ENCODE results near the gene GNAT2. TPM values are rescaled to one million over a fixed set of nuclear protein-coding genes. Genes with fewer than 3 reads are reported as not detected.

GNAT2 gene
- total and polyA plus RNA-seq, 2 donors (not counting 3 experiments of a cell fraction or from before 2014, with no cell fraction given) = not detected

GRCh38 chr1:109630081-109630897 is 10.9 kb upstream of the GNAT2 start:
- Histone ChIP-seq H3K9me3 (replicated peaks; ENCODE audit: control insufficient read depth, insufficient read depth, low read length) (no peaks in the 10 kb centered on the region), H3K4me1 (ENCODE audit: control insufficient read depth, extremely low read depth, insufficient read depth, low read length) (no peaks in the 10 kb centered on the region), H3K36me3 (ENCODE audit: control insufficient read depth in 2 of 2, extremely low read depth in 1 of 2, insufficient read depth in 2 of 2, low read length in 2 of 2) (peaks cover 9 to 47% of the 10 kb centered on the region in 2 experiments), H3K9ac (replicated peaks; ENCODE audit: extremely low read depth, insufficient read depth, low read length) (no peak overlapping the region), H2AFZ (ENCODE audit: low read depth, low read length) (no peak overlapping the region), H3K4me3 (replicated peaks in 1 of 3; ENCODE audit: insufficient read depth in 1 of 3, low read depth in 1 of 3, low read length in 3 of 3) (no peak overlapping the region), H3K27me3 (ENCODE audit: control insufficient read depth in 2 of 2, insufficient read depth in 2 of 2, low read length in 2 of 2) (no peaks in the 10 kb centered on the region), H3K9me1 (replicated peaks; ENCODE audit: control insufficient read depth, extremely low read depth, insufficient read depth, low read length) (no peaks in the 10 kb centered on the region), H3K27ac (ENCODE audit: insufficient read depth, low read depth, low read length) (no peak overlapping the region), H4K20me1 (replicated peaks; ENCODE audit: control insufficient read depth, extremely low read depth, insufficient read depth, low read length) (no peaks in the 10 kb centered on the region), H3K4me2 (ENCODE audit: insufficient read depth, low read length) (no peak overlapping the region), H3K79me2 (ENCODE audit: control insufficient read depth, insufficient read depth, low read length) (peaks cover 2% of the 10 kb centered on the region)
- TF ChIP-seq MAX (IDR thresholded peaks at IDR 0.05; ENCODE audit: insufficient read depth, insufficient read length) (no peak), POLR2A (IDR thresholded peaks at IDR 0.05; ENCODE audit: low read depth, low read length) (no peak), GATA2 (IDR thresholded peaks at IDR 0.05; ENCODE audit: insufficient read depth, insufficient read length, low read depth, low read length) (no peak), JUN (IDR thresholded peaks at IDR 0.05; ENCODE audit: borderline replicate concordance, insufficient read depth, insufficient read length, low read depth) (no peak), CTCF (IDR thresholded peaks at IDR 0.05; ENCODE audit: extremely low read depth in 1 of 2, insufficient read depth in 1 of 2, low read depth in 1 of 2, low read length in 2 of 2) (peak in 1 of 2 donors; percentile 26), POLR2AphosphoS5 (IDR thresholded peaks at IDR 0.05; ENCODE audit: insufficient read depth, low read depth, low read length) (no peak)
- no peak for DNase-seq (ENCODE audit: low read depth, low spot score)
- dilution Hi-C loops (cut with MboI; ENCODE audit: extremely low pct_ligation_motif_present, low sequenced_read_pairs) (no loop called here), intact Hi-C loops (cut with micrococcal nuclease) (loop anchor here (1.0 kb wide), 1 partner anchor 84 kb away; no protein-coding TSS in a partner anchor)
- FAIRE-seq = no peak
- ChIA-PET POLR2A (interaction anchor here (2.2 kb wide), 1 partner anchor 82 kb away, joined by 11 read pairs; the partner anchor contains the start of gene GNAI3), CTCF (interaction anchor here (0.6 to 15.2 kb wide), 34 partner anchors 9 to 354 kb away, joined by 3 to 565 read pairs (median 5); partner anchors contain the start of genes AHCYL1, AMPD2, GNAI3 and GNAT2)
- no TSS peak for BruUV-seq (replicated peaks)

Data from endothelial cell of umbilical vein (primary cell).